ENCODE results near the gene NFIA. TPM values are rescaled to one million over a fixed set of nuclear protein-coding genes. Genes with fewer than 3 reads are reported as not detected.
A peak's percentile ranks its signal among the peaks of the same experiment; 100 is the strongest.

NFIA gene
- total and polyA plus RNA-seq, 9 of the 15 experiments (the other 6 are each of a cell fraction or from before 2014, with no cell fraction given), result 5.3 to 24.9 (median 9.8) TPM

- Histone ChIP-seq H3K4me1 (replicated peaks in 1 of 2; ENCODE audit: control insufficient read depth in 2 of 2, insufficient read depth in 2 of 2, low read length in 2 of 2) (no peaks in the 10 kb centered on the region; a peak in 1 of 5 replicates), H3K79me2 (ENCODE audit: control insufficient read depth, insufficient read depth, low read length) (peaks cover 5% of the 10 kb centered on the region; the same call in 2 of the 3 replicates), H4K20me1 (replicated peaks; ENCODE audit: control insufficient read depth, insufficient read depth, low read length) (no peaks in the 10 kb centered on the region), H3K27me3 (ENCODE audit: control insufficient read depth in 2 of 2, insufficient read depth in 2 of 2, low read length in 2 of 2) (no peaks in the 10 kb centered on the region), H2AFZ (ENCODE audit: low read depth, low read length) (no peak overlapping the region), H3K9me1 (ENCODE audit: control insufficient read depth, insufficient read depth, low read length) (no peaks in the 10 kb centered on the region), H3K36me3 (ENCODE audit: control insufficient read depth, insufficient read depth, low read length) (no peaks in the 10 kb centered on the region), H3K27ac (ENCODE audit: extremely low read depth, low read depth, low read length) (no peak overlapping the region), H3K4me2 (ENCODE audit: insufficient read depth, low read length) (no peak overlapping the region), H3K4me3 (no peak overlapping the region), H3K9me3 (replicated peaks; ENCODE audit: control insufficient read depth, insufficient read depth, low read depth, low read length) (no peaks in the 10 kb centered on the region), H3K9ac (ENCODE audit: insufficient read depth in 1 of 2, low read depth in 2 of 2, low read length in 2 of 2) (no peak overlapping the region)
- ChIA-PET POLR2A (no interaction called here), CTCF (ENCODE audit: low intra/inter-chr PET ratio) (no interaction called here)
- FAIRE-seq, result no peak
- intact Hi-C loops (cut with micrococcal nuclease) (no loop called here), in situ Hi-C loops (cut with MboI) (no loop called here)
- BruUV-seq (replicated peaks), result no TSS peak
- no peak for ATAC-seq
- TF ChIP-seq SNRNP70 (optimal IDR thresholded peaks at IDR 0.05; ENCODE audit: low read depth, low read length) (no peak), FOXM1 (IDR thresholded peaks at IDR 0.05; ENCODE audit: low read depth) (no peak), FOXM1 (CRISPR knock-in tag; IDR thresholded peaks at IDR 0.05; ENCODE audit: low read depth) (no peak), ILK (tag; IDR thresholded peaks at IDR 0.05; ENCODE audit: borderline replicate concordance, low read depth) (no peak), ZBTB1 (CRISPR knock-in tag; IDR thresholded peaks at IDR 0.05; ENCODE audit: borderline replicate concordance, low read depth) (no peak), CHAMP1 (IDR thresholded peaks at IDR 0.05) (peak; percentile 81), CC2D1A (IDR thresholded peaks at IDR 0.05) (peak; percentile 76; the same call in 1 of the 2 replicates), MTA2 (IDR thresholded peaks at IDR 0.05; ENCODE audit: low read depth) (no peak), ZNF449 (CRISPR knock-in tag; IDR thresholded peaks at IDR 0.05) (no peak), PPARD (CRISPR knock-in tag; IDR thresholded peaks at IDR 0.05) (no peak), CEBPB (tag; IDR thresholded peaks at IDR 0.05) (no peak), USF1 (CRISPR knock-in tag; IDR thresholded peaks at IDR 0.05) (no peak), THRAP3 (IDR thresholded peaks at IDR 0.05; ENCODE audit: borderline replicate concordance) (no peak), MAFF (IDR thresholded peaks at IDR 0.05; ENCODE audit: low read length) (no peak), SRSF7 (optimal IDR thresholded peaks at IDR 0.05; ENCODE audit: low read depth, low read length) (no peak), ESRRA (IDR thresholded peaks at IDR 0.05; ENCODE audit: borderline replicate concordance, low read depth) (no peak), SAFB2 (IDR thresholded peaks at IDR 0.05; ENCODE audit: borderline replicate concordance, low read depth, low read length, severe bottlenecking) (no peak)
- TF ChIP-seq, protein P1, sequence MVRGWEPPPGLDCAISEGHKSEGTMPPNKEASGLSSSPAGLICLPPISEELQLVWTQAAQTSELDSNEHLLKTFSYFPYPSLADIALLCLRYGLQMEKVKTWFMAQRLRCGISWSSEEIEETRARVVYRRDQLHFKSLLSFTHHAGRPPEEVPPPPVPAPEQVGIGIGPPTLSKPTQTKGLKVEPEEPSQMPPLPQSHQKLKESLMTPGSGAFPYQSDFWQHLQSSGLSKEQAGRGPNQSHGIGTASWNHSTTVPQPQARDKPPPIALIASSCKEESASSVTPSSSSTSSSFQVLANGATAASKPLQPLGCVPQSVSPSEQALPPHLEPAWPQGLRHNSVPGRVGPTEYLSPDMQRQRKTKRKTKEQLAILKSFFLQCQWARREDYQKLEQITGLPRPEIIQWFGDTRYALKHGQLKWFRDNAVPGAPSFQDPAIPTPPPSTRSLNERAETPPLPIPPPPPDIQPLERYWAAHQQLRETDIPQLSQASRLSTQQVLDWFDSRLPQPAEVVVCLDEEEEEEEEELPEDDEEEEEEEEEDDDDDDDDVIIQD (CRISPR knock-in tag; IDR thresholded peaks at IDR 0.05), result no peak
- no peak for DNase-seq (ENCODE audit: extremely low read depth in 1 of 4, low spot score in 3 of 4)
- 84% methylated on average over 6 of the region's 7 CpGs for WGBS (ENCODE audit: insufficient coverage, low coverage, missing lambda C conversion rate)
These were observed 215.5 kb downstream of the NFIA start for GRCh38 chr1:61297887-61298286.
